ENCODE data around the gene MCTP1.

DNA sequence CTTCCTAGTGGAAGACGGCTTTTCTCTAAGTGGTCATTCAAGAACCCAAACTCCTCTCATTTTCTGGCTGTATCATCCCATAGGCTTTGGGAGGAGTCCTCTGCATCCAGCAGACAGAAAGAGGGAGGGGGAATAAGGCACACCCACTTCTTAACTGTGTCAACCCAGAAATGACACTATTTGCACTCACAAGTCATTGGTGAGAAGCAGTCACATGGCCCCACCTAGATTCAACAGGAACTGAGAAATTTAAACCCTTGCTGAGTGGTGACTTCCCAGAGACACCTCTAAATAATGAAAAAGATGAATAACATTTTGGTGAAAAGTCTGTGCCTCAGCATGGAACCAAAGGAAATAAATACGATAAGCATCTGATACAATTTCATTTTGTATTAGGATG, 120.0 kb downstream of the MCTP1 start:
- TF ChIP-seq CTCF (IDR thresholded peaks at IDR 0.05; ENCODE audit: low read depth, low read length, poor library complexity, severe bottlenecking) (no peak), EZH2phosphoT487 (IDR thresholded peaks at IDR 0.05; ENCODE audit: borderline replicate concordance, low read length) (no peak)
